NCI-H1436 treated with DMSO at 0.1 percent for 48 hours (cell line): Measurements from ENCODE around the gene AKAP7.
"Not testable (repeated sequence)": the region's sequence is repeated elsewhere in the genome, so short reads cannot be mapped to it uniquely, and the experiment has no call there.

Experiments
- DNase-seq: peaks from one replicate; lab custom pipeline; 2025; lab: John Stamatoyannopoulos, UW

Gene AKAP7

DNA sequence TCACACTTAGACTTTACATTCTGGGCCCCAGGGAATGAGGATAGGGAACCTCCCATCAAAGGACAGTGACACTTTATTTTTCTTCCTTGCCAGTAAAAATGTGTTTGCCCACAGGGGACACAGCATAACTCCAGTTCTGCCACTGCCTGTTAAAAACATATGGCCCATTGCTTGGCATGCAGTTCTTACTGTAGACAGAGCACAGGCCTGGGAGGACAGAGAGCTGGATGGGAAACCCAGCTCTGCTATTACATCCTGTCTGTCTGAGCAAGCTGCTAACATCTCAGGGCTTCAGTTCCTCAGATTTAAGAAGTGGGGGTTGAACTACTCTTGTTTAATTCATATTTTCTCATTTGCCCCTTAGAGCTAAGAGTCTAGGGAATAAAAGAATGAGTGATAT is 120.2 kb downstream of the AKAP7 start:
- no peak for DNase-seq

DNA sequence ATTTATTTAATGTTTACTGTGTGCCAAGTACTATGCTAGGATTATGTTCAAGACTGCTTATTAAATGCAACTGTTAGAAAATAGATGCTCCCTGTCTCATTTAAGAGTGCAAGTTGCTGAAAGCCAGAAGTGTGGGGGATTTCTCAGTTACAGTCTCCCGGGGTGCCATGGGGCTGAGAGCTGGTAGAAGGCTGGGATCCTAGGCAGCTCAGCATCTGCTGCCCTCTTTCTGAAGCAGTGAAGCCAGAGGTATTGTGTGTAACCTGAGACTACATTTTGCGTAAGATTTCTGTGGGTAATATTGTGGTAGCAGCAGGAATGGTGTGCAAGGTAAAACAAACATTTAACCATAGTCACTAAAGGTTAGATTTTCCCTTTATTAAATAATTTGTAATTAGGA is 120.6 kb downstream of the AKAP7 start:
- no peak for DNase-seq

DNA sequence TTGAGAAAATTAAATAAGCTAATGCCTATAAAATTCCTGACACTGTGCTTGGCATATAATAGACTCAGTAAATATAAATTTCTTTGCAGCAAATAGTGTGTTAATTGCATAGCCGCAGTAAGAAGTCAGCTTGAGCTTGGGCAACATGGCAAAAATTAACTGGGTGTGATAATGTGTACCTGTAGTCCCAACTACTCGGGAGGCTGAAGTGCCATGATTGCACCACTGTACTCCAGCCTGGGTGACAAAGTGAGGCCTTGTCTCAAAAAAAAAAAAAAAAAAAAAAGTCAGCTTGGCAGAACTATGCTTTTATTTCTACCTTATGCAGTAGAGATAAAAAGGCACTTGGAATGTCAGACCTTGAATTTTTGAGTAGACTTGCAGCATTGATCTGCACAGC is 121.8 kb downstream of the AKAP7 start:
- no peak for DNase-seq

DNA sequence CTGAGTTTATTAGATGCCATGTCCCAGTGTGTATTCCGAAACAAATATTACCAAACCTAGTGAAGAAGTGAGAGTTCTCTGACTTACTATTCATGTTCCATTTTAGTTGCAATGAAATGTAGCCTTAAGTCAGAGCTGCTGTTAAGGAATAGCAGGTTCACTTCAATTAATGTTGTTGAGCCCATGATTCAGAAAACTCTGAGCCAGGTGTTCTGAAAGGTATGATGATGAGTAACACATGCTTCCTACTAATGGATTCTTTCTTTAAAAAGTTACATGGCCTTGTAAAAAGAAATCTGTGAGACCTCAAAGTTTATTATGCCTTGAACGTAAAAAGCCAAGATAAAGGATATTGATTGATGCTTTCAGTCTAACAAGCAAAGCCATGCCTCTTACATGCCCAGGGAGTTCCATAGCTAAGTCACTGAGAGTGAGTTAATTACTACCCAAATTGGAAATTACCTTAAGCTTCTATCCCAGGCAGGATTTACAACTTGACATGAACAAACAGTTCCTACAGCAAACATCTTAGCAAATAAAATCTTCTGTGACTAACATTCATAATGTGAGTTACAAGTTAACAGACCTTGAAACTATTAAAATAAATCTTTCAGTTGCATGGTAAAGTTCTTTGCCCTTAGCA is 122.9 kb downstream of the AKAP7 start:
- no peak for DNase-seq

DNA sequence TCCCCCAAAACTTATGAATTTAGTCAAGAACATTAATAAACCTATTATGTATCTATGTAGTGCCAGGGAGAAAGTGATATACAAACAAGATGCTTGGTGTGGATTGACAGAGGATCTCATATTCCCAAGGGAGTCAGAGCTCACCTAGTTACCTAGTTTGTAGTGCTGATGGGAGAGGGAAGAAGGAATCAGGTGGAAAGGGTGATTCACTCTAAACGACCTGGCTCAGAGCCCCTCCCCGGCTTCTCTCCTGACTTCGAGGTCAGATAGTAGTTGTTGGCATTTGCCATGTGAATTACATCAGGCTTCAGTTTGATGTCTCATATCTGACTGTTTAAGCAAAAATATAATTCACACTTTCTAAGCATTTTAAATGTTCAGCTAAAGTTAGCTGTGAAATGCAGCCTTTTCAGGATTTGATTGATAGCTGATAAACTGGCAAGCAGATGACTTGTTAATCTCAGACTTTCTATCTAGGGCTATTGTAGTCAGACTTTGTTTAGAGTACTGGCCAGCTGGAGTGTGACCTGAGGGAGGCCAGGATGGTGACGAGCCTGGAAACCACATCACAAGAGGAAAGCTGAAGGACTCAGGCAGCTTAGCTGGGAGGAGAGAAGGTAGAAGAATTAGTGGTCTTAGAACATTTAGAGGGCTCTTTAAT is 123.7 kb downstream of the AKAP7 start:
- DNase-seq: no peak

DNA sequence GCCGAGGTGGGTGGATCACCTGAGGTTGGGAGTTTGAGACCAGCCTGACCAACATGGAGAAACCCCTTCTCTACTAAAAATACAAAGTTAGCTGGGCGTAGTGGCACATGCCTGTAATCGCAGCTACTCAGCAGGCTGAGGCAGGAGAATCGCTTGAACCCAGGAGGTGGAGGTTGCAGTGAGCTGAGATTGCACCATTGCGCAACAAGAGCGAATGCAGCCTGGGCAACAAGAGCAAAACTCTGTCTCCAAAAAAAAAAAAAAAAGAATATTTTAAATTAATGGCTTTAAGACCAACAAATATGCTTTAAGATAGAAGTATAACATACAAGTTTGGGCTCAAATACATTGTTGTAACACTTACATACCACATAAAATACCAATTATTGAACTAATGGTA is 125.7 kb downstream of the AKAP7 start:
- not testable (repeated sequence) for DNase-seq

DNA sequence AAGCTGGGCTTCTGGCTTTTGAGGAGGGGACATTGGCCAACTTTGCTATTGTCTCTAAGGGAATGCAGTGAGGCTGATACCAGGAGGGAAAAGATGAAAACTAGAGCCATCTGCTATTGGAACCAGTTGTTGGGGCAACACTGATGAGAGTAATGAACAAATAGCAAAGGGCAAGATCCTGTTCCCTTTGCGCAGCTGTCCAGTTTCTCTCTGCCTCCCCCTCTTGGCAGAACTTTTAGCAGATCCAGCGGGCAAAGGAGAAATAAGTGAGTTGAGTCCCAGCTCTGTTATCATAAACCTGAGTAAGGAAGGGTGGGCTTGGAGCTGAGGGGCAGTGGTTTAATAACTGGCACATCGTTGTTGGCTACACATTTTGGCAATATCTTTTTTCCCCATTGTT is 126.8 kb downstream of the AKAP7 start:
- DNase-seq: no peak

DNA sequence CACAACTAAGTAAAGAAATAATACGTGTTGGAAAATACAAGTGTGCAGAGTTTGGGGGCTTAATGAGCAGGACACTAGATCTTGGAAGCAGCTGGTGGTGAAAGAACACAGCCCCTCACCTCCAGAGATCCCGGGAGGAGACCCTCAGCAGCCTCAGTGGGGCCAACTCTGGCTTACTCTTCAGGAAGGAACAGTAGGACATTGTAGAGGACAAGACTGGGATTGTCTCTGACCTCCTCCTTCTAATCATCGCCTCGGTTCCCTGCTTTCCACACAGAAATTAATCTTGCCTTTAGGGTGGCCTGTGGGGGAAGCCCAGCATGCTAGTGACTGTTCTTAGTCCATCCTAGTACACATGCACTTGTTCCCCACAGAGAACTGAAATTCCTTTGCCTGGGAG is 130.7 kb downstream of the AKAP7 start:
- DNase-seq: no peak

DNA sequence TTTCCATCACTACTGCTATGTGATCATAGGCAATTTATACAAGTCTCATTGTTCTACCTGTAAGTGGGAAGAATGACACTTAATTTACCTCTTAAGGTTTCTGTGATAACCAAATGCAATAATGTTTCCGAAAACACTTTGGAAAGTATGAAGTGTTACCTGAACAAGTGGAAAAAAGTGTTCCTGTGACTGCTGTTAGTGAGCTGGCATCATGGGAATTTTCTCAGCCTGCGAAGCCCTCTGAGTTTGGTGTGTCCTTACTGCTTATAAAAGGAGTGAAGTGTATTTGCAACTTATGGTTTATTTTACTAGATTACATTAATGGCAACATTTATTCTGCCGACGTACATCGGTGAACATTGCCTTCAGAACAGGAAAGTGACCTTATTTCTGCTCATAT is 133.0 kb downstream of the AKAP7 start:
- no peak for DNase-seq

DNA sequence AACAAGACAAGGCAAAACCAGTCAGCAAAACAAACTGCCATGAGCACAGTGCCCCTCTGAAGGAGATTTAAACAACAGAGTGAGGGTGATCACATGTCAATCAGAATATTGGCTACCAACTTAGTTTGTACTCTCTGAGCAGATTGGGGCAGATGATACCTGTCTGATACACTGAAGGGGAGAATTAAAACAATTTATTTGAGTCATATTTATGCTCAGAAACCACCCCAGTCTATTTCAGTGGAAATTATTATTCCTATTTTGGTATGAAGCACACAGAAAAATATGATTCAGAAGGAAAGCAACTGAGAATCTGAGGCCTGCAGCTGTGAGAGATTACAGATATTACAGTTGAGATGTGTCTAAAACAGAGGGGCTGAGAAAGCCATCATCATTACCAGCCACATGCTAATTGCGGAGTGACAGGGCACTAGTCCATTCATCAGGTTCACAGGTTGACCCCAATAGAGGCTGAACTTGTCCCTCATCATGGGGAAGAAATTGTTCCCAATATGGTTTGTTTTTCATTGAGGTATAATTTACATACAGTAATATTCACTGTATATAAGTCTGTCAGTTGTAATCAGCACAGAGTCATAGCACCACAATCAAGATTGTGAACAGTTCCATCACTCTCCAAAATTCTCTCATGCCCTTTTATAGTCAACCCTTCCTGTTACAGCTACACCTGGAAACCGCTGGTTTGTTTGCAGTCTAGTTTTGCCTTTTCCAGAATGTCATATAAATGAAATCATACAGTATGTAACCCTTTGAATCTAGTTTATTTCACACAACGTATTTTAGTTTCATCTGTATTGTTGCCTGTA is 134.5 kb downstream of the AKAP7 start:
- no peak for DNase-seq

DNA sequence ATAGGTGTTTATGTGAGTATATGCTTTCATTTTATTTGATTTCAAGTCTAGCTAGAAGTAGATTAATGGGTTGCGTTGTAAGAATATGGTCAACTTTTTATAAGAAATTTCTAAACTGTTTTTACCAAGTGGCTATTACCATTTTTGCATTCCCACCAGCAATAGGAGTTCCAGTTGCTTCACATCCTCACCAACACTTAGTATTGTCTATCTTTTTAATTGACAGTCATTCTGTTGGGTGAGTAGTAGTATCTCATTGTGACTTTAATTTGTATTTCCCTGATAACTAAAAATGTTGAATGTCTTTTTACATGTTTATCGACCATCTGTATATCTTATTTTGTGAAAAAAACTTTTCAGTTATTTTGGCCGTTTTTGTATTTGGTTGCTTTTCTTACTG is 135.3 kb downstream of the AKAP7 start:
- DNase-seq: no peak

DNA sequence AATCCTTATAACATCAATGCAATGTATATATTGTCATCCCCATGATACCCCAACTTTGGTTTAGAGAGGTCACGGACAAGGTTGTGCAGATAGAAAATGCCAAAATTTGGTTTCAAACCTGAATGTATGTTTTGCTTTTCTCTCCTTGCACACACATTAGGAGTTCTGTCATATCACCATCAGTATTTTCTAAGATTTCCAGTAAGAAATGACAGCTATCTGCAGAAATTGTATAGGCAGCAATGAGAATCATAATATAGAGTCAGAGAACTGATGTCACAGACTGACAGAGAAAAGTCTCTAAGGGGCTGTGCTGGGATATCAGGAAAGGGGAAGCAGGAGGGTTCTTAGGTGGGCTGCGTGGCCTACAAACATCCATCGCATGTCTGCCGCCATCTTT is 140.0 kb downstream of the AKAP7 start:
- DNase-seq: no peak

DNA sequence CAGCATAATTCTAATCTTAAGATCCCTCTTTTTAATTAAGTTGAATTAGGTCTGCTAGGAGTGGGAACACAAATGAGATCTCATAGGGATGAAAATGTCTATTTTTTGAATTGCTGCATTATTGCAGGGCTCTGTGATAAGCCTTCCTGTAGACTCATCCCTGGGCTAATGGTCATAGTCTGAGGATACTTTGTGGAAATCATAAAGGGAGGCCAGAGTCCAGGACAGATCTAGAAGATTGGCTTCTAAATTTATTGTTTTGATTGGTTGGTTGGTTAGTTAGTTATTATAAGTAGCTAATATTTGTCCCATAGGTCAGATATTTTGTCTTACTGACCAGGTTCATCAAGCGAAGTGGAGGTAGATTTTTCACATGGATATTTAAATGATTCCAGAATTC is 142.3 kb downstream of the AKAP7 start:
- no peak for DNase-seq

DNA sequence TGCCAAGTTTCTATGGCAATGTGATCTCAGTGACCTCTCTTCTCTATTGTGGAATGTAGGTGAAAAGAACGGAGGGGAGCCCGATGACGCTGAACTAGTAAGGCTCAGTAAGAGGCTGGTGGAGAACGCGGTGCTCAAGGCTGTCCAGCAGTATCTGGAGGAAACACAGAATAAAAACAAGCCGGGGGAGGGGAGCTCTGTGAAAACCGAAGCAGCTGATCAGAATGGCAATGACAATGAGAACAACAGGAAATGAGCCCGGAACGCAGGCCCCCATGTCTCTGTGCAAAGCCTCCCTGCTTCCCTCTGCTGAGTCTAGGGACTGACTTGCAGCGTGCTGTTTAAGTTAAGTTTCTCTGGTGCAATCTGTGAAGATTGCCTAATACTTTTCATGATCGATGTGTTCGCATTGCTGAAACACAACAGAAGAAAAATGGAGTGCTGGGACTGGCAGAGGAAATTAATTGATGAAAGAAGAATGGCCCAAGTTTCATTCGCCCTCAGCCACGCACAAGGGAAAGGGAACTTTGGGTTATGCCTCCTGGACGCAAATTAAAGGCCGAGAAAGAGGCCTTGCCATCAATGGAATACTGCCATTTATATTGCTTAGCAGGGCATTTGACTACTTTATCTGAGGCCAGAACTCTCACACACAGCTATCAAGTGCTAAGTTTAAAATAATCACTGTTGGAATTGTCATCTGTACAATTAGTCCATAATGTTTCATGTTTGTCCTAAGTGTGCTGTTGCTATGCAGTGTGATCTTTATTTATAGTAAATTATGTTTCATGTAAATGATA is 146.4 kb downstream of the AKAP7 start:
- DNase-seq: no peak

DNA sequence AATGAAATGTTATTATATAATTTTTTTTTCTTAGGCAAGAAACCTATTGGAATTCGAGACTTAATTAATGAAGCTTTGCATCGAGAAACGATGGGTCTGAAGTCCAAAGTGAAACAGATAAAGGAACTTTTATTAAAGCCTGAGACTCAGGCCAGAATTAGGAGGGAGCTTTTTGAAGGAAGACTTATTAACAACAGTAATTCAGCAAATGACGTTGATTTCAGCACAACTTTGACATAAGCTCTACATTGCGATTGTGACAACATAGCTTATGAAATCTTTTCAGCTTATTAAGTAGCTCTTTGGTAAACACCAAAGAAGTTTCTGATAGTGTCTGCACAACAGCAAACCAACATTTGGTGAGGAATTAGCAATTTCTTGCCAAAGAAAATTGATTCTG is 147.1 kb downstream of the AKAP7 start:
- no peak for DNase-seq

DNA sequence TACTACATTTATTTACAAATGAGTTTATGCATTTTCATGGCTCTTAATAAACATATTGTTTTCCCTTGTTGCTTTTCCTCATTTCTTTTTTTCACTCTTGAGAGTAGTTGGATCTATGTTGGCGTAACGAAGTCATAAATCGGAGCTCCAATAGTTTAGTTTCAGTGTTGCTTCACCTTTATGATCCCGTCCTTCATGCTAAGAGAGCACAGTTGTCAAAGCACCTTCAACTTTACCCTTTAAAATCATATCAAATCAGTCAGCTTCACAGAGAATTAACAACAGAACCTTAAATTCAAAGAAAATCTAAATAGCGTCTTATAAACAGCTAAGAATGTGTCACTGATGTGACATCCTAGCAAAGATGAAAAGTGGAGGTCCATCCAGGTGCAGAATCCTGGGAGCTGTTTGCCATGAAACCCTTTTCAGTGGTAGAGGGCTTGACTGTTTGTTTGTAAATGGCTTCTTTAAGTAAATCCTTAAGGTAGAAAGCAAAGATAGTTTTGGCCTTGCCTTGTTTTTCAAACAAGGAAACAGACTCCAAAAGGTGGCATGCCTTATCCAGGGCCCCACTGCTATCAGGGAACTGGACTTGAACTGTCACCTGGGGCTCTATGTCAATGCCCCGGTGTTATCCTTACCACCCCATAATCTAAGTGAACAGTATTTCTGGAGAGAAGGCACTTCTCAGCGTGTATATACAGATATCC is 148.4 kb downstream of the AKAP7 start:
- DNase-seq: no peak

DNA sequence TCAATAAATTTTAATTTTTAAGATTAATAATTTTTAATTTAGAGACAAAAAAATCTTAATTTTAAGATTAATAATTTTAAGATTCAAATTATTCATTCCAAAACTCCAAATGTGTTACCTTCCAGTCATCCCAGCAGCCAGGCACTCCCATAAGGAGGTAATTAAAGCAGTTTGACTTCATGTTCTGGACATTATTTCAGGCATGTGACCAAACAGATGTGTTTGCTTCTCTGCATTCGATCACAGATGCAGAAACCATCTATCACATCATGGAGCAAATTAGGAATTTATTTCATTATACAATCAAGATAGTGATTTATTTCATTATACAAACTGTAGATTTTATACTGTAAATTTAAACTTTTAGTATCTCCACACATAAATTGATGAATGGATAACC is 150.3 kb downstream of the AKAP7 start:
- no peak for DNase-seq

DNA sequence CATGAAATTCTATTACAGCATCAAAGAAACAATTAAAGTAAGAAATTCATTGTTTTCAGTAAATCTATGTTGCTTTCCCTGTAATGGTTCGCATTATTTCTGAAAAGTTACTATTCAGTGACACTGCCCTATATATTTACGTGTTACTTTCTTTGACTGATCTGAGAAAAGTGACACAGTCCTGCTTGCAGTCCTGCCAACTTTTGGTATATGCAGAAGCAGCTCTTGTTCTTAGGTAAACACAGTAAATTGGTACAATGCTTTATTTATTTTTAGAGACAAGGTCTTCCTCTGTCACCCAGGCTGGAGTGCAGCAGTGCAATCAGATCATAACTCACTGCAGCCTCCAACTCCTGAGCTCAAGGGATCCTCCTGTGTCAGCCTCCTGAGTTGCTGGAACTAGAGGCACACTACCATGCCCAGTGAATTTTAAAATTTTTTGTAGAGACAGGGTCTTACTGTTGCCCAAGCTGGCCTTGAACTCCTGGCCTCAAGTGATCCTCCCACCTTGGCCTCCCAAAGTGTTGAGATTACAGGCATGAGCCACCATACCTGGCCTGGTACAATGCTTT is 151.3 kb downstream of the AKAP7 start:
- DNase-seq: no peak

DNA sequence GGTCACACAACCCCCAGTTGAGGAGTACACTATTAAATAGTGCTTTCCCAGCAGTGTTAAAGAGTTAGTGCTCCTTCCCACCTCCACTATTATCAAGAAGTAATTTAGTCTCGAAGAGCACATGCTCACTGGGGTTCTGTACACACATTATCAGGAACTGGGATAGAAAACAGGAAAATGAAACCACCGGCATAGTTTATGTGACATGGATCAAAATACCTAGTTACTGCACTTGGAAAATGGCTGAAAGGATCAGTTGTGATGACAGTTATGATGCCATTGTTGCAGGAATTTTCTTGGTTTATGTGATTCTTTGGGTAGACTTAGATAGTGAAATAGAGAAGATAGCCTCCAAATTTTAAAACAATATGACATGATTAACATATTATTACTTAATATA is 152.9 kb downstream of the AKAP7 start:
- no peak for DNase-seq

DNA sequence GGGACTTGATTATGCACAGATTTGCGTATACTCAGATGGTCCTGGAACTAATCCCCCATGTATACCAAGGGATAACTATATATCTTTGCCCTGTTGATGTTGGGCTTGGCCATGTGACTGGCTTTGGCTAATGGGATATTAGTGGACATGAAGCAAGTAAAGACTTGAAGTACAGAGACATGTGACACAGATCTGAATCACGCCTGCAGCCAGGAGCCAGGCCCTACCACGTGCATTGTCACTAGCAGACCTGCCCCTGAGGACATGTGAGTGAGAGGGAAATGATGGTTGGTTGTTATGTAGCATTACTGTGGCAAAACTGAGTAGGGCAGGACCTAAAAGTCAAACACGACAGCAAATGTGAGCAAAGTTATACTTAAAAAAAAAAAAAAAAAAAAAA is 155.7 kb downstream of the AKAP7 start:
- no peak for DNase-seq

DNA sequence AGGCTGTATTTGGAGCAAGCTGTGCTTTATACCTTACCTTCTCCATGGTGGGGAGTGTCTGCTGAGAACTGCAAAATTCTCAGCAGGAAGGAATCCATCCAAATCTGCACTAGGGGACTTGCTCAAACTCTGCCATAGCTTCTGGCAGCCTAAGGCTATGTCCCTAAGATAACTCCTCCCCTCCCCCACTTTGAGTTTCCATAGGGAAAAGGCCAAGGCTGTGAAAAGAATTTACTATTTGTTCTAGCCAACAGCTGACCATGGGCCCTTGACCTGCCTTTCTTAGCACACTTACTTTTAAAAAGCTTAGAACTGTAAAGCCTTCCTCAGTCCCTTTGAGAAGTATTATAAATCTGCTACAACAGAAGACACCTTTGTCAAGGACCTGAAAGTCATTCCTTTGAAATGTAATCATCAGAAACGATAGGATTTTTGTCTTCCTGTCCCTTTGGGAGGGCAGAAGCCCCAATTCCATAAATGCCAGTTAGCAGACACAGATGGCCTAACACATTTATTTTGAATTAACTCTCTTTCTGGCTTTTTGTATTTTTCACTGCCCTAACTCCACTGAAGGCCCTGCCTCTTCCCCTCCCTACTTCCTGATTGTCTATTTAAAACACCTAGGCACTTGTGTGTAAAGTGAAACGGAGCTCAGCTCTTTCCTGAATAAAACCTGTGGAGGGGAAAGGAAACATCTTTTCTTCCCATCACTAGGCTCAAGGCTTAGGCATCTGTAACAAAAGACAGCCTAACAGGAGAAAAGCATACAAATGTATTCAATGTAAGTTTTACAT is 157.1 kb downstream of the AKAP7 start:
- no peak for DNase-seq
